NCI-H345 treated with DMSO at 0.1 percent for 48 hours (cell line): ENCODE results near the gene LSAMP.

ENCODE experiments used
- DNase-seq: peaks from one replicate; lab custom pipeline; 2025; ENCODE audit not compliant: unreplicated experiment; lab: John Stamatoyannopoulos, UW

Gene LSAMP

GRCh38 chr3:115915061-115915460 is 530.2 kb downstream of the LSAMP start:
- no peak for DNase-seq

- DNase-seq, result no peak
These were observed 532.1 kb downstream of the LSAMP start for GRCh38 chr3:115913069-115913686.

- DNase-seq, result no peak
These were observed 532.9 kb downstream of the LSAMP start for GRCh38 chr3:115912372-115912771.

DNA sequence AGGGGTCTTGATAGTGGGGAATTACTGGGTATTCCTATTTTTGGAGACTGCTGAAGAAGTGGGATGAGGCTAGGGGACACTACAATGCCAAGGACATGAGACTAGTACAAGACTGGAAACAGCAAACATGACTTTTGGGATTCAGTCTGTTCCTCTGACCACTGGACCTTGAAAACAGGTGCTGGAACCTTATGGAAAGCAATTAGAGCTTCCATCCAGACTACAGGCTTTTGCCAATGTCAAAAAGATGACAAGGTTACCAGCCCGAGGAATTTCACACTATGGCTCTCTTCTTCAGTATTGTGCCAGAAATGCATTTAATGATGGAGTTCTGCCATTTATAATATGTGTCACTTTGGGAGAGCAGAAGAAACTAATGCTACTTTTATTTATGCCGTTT is 539.4 kb downstream of the LSAMP start:
- no peak for DNase-seq

DNA sequence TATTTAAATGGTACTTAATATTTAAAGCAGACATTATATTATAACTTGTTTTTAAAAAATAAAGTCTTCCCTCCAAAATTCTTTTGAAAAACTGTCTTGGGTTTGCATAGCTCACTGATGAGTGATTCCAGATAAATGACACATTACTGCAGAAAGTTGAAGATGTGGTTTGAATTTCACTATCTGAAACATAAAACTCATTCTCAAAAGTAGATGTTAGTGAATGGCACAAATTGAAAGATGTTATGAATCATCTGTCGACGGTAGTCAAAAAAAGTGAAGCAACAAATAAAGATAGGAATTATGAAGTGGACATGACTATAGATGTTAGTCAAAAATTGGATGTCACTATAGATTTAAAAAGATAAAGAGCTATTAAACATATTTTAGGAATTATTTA is 541.4 kb downstream of the LSAMP start:
- no peak for DNase-seq

GRCh38 chr3:115901008-115901407 is 544.3 kb downstream of the LSAMP start:
- no peak for DNase-seq

DNA sequence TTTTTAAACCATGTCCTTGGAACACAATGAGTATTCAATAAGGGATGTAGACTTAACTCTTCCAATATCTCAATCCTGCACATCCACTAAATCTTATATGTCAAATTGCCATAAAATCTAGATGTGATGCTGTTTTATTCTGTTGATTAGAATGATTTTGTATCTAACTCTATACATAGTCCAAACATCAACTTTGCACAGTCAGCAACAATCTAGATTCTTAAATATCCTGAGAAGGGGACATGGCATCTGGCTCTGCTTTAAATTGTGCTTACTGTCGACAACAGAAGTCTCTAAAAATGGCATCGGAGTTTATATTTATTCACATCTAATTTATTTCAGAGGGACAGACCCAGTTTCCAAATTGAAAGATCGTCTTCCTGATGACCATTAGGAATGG is 545.8 kb downstream of the LSAMP start:
- no peak for DNase-seq

- DNase-seq, result no peak
These were observed 546.5 kb downstream of the LSAMP start for GRCh38 chr3:115898656-115899410.

DNA sequence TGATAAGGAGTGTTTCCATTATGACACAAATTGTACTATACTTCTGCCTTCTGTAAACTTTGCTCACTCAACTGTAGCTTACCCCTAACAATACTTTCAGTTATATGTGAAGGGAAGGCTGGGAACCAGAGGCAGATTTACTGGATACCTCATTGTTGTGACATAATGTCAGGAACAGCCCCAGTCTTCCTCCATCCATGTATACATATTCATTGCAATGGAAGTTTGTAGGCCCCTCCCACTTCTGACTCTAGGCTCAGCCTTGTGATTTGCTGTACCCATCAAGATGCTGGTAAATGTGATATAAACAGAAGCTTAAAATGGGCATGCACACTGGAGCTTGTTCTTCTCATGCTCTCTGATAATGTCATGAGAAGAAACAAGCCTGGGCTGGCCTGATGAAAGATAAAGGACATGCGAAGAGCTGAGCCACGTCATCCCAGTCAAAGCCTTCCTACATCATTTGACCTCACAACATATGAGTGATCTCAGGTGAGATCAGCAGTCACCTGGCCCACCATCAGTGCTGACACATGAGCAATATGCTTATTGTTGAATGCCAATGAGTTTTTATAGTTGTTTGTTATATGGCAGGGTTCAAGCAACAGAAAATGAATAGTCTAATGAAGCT is 554.2 kb downstream of the LSAMP start:
- no peak for DNase-seq

GRCh38 chr3:115890579-115890978 is 554.7 kb downstream of the LSAMP start:
- no peak for DNase-seq

GRCh38 chr3:115885621-115886020 is 559.7 kb downstream of the LSAMP start:
- no peak for DNase-seq

DNA sequence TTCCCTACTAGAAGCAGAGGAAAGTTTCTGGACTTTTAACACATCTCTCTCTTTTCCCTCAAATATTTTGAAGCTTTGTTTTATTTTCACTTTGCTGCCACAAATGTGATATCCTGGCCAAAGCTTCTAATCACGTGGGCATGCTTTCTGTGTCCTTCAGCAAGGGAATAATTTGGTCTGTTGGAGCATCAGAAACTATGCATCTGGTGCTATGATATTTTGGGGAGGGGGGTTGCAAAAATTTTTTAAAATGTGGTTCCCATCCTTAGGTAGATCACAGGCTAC is 567.7 kb downstream of the LSAMP start:
- no peak for DNase-seq

DNA sequence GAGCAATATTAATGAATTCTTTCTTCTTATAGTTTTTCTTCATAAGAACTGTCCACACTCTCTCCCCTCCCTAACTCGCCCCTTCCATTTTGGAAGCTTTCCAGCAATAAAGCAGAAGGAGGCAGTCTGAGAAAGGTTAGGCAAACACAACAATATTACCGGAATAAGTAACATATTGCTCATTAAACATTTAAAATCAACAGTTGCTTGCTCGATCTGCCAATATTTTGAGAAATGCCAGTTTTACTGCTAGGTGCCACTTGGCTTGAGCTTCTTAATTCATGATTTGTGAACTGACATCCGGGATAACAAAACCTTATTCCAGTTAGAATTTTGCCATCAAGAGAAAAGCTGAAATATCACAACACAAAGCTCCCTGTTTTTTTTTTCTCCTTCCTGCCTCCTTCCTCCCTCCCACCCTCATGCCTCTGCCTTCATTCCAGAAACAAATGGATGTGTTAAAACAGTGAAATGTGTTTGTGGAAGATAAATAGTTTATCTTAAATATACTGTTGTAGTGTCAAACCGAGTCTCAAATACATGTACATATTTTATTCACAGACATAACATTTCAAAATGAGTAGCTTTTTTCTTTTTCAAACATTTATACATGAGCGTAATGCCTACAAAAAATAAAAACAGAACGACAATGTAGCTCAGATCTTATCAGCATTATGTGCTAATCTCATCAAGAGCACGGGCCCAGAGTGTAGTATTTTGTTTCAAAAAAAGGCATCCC is 568.2 kb downstream of the LSAMP start:
- DNase-seq, result no peak

GRCh38 chr3:115875460-115875859 is 569.8 kb downstream of the LSAMP start:
- DNase-seq, result no peak

GRCh38 chr3:115871735-115872134 is 573.6 kb downstream of the LSAMP start:
- DNase-seq, result no peak

GRCh38 chr3:115864911-115865310 is 580.4 kb downstream of the LSAMP start:
- no peak for DNase-seq

GRCh38 chr3:115862849-115863248 is 582.4 kb downstream of the LSAMP start:
- no peak for DNase-seq

DNA sequence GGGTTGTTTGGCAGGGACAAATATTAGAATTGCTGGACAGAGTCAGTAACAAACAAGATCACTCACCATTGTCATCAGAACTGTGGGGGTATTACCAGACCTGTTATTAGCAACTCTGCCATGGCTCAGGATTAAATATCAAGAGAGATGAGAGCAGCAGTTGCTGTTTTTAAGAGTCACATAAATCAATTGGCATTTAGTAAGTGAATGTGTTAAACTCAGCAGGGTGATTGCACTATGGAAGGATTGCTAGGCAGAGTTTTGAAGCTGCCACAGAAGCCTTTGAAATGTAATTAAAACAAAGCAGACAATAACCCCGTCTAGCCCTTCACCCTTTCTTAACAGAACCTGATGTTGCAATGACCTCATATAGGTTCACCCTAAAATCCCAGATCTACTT is 583.2 kb downstream of the LSAMP start:
- DNase-seq, result no peak

DNA sequence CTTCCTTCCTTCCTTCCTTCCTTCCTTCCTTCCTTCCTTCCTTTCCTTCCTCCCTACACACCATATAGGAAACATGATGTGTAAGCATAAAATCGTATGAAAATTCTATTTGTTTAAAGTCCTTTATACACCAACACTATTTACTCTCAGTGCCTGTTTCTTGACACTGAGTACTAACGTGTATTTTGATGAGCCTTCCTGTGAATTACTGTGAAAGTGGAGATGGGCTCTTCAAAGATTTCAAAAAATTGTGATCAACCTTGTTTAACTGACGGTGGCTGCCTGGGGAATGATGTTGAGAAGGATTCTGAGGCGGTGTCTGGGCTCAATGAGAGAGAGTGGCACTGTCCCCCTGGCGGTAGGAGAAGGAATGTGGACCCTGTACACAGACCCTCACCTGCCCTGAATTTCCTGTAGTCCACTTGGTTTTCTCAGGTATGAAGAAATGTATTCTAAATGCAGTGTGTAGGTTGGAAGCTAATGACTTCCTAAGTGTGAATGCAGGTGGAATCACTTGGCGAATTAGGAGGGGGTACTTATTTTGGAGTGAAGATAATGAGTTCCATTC is 584.0 kb downstream of the LSAMP start:
- DNase-seq, result no peak

GRCh38 chr3:115860766-115861165 is 584.5 kb downstream of the LSAMP start:
- no peak for DNase-seq

DNA sequence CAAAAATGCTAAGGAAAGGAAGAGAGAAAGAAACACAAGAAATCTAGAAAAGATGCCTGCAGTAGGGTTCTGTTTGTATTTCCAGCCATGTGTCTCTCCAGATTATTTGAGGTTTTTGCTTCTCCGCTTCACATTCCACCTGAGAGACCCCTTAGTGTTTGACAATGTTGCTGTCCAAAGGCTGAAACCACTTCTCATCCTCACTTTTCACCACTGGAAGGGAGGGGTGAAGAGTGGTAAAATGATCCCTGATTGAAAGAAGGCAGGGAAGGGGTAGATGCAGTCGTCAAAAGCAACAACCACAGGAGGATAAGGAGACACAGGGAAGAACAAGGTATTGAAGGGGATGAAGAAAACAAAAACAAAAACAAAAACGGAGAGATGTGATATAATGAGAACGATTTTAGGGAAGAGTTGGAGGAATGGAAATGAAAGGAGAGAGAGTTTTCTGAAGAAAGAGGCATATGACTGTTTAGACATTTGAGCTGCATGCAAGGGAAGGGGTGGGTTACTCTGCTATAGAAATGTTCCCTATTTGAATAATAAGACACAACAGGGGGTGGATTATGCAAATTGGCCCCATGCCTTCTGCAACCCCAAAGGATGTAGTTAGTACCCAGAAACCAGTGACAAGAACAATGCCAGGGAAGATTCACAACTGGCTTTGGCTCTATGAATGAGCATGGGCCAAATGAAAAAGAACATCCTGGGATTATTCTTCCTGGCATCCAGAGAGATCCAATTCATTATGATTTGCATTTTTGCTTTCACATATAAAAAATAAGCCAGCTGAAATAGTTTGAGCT is 586.1 kb downstream of the LSAMP start:
- no peak for DNase-seq
